ENCODE data around the gene SHTN1. TPM values are rescaled to one million over a fixed set of nuclear protein-coding genes. Genes with fewer than 3 reads are reported as not detected.

The SHTN1 gene
- total RNA-seq, 1 donor from 2014 or later: not detected

DNA sequence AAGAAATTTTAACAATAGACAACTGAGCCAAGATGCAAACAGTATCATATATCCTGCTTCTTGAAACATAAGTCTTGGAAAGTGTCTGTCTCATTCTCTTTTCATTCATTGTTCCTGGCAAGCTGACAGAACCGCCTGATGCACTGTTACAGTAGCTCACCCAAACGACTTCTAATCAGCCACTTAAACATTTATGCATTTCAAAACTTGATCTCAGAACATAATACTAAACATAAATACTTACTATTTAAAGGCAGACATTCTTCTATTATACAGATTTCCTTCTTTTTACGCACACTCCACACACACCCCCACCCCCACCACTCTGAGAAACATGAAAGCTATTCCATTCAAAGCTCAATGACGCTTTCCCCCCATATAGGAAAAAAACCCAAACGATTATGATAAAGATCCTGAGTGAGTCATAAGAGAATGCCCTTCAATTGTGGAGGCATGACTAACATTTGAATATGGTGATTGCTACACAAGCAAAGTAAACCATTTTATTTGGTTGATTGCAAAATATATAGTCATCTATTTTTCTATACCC lies 30.5 kb downstream of the SHTN1 start:
- TF ChIP-seq CTCF (IDR thresholded peaks at IDR 0.05): no peak
- no peaks in the 10 kb centered on the region for H3K36me3 Mint-ChIP-seq (ENCODE audit: low read depth)

DNA sequence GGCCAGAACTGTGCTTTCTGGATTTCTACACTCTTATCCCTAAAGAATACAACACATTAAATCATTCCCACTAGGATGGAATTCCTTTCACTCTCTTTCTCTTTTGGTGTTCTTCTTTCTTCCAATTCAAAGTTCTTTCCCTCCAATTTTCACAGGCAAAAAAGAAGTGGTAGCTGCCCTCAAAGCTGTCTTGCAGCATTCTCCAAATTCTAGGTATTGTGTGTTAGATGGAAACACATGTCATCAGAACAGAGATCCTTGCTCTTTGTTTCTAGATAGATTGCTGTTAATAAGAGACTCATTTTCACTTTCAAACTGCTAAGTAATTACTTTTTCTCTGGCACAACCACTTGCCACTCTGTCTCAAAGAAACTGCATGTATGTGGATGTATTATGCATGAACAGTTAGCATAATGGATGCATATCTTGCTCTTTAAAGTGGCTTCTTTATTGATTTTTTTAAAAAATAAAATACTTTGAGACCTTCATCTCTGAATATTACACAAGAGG lies 31.0 kb downstream of the SHTN1 start:
- POLR2A ChIA-PET: no interaction called here
- H3K9me3 Mint-ChIP-seq: peaks cover 2% of the 10 kb centered on the region
- CTCF ChIA-PET: no interaction called here
- H3K27me3 Mint-ChIP-seq: peaks cover 5% of the 10 kb centered on the region
- intact Hi-C loops (cut with micrococcal nuclease): no loop called here
- H3K4me3 Mint-ChIP-seq: no peak overlapping the region
- no peak for TF ChIP-seq CTCF (IDR thresholded peaks at IDR 0.05)
- no peak overlapping the region for H3K27ac Mint-ChIP-seq
- ATAC-seq (ENCODE audit: low read depth): no peak
- DNase-seq: no peak
- no peaks in the 10 kb centered on the region for H3K36me3 Mint-ChIP-seq (ENCODE audit: low read depth)
- no peaks in the 10 kb centered on the region for H3K4me1 Mint-ChIP-seq

More for the DNA sequence above, 30.5 kb downstream of the SHTN1 start:
- Mint-ChIP-seq H3K4me1 (no peaks in the 10 kb centered on the region), H3K4me3 (no peak overlapping the region), H3K27me3 (peaks cover 7% of the 10 kb centered on the region), H3K27ac (no peak overlapping the region), H3K9me3 (no peaks in the 10 kb centered on the region)
- ATAC-seq (ENCODE audit: low read depth) (no peak), DNase-seq (no peak)
- CTCF ChIA-PET: no interaction called here
- POLR2A ChIA-PET: no interaction called here
- intact Hi-C loops (cut with micrococcal nuclease): no loop called here

DNA sequence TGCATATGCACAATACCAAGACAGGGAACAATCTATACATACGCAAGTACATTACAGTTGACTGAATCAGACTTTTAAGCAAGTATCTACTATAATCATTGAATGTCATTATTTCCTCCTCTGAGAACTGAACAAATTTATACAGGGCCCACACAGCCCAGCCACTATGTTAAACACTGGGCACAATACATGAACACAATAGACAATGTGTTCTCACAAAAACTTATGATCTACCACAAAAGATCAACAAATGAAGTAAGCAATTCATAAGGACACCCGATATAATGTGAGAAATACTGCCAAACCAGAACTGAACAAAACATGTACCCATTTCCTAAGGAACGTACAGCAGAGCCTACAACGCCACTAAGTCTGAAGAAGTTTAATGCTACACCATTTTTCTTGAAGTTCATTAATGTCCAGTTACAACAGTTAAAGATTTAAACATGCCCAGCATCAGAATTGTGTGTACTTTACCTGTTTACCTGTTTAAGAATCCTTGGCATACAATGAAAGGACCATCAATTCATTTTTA lies 31.5 kb downstream of the SHTN1 start:
- no peak for DNase-seq
- intact Hi-C loops (cut with micrococcal nuclease): no loop called here
- TF ChIP-seq CTCF (IDR thresholded peaks at IDR 0.05): no peak

GRCh38 chr10:116972131-116972530 lies 32.9 kb downstream of the SHTN1 start:
- Mint-ChIP-seq H3K4me1 (no peaks in the 10 kb centered on the region), H3K27ac (no peak overlapping the region), H3K4me3 (no peak overlapping the region), H3K9me3 (peaks cover 2% of the 10 kb centered on the region), H3K27me3 (peaks cover under 1% of the 10 kb centered on the region), H3K36me3 (ENCODE audit: low read depth) (no peaks in the 10 kb centered on the region)
- intact Hi-C loops (cut with micrococcal nuclease): no loop called here
- ATAC-seq (ENCODE audit: low read depth): no peak
- CTCF ChIA-PET: no interaction called here
- no peak for TF ChIP-seq CTCF (IDR thresholded peaks at IDR 0.05)
- no peak for DNase-seq
- POLR2A ChIA-PET: no interaction called here

More for the DNA sequence above, 31.5 kb downstream of the SHTN1 start:
- Mint-ChIP-seq H3K4me3 (no peak overlapping the region), H3K27me3 (peaks cover 5% of the 10 kb centered on the region), H3K4me1 (no peaks in the 10 kb centered on the region), H3K9me3 (peaks cover 2% of the 10 kb centered on the region), H3K36me3 (ENCODE audit: low read depth) (no peaks in the 10 kb centered on the region), H3K27ac (no peak overlapping the region)
- ATAC-seq (ENCODE audit: low read depth): no peak
- CTCF ChIA-PET: no interaction called here
- POLR2A ChIA-PET: no interaction called here

GRCh38 chr10:116970050-116970449 lies 34.9 kb downstream of the SHTN1 start:
- no peak for TF ChIP-seq CTCF (IDR thresholded peaks at IDR 0.05)
- Mint-ChIP-seq H3K4me1 (no peaks in the 10 kb centered on the region), H3K27me3 (no peaks in the 10 kb centered on the region), H3K4me3 (no peak overlapping the region), H3K27ac (no peak overlapping the region), H3K36me3 (ENCODE audit: low read depth) (no peaks in the 10 kb centered on the region), H3K9me3 (peaks cover 2% of the 10 kb centered on the region)
- DNase-seq (no peak), ATAC-seq (ENCODE audit: low read depth) (no peak)
- ChIA-PET POLR2A (no interaction called here), CTCF (no interaction called here)
- intact Hi-C loops (cut with micrococcal nuclease): no loop called here
